Panc1 (cell line): ENCODE results near the gene PPARD.

Experiments
- POLR2AphosphoS5 ChIP-seq: IDR thresholded peaks from 2 replicates; pipeline ENCODE4 v1.6.1; 2012; ENCODE audit warnings: mild to moderate bottlenecking, low read depth, low read length, moderate library complexity
- SIN3A ChIP-seq: IDR thresholded peaks from 2 replicates; pipeline ENCODE4 v1.6.1; 2012; ENCODE audit warnings: low read depth, mild to moderate bottlenecking, low read length, moderate library complexity, borderline replicate concordance; ENCODE audit not compliant: insufficient read depth
- TF ChIP-seq, protein P1 (sequence below): fragments of 450-650 bp; IDR thresholded peaks from 2 replicates; pipeline ENCODE4 v1.5.1; 2017; ENCODE audit warnings: mild to moderate bottlenecking
- TF ChIP-seq, protein P2 (sequence below), 2 experiments: IDR thresholded peaks; 2 replicates each; pipeline ENCODE4 v1.6.1; 2011 to 2012; ENCODE audit warnings: low read depth in 2 of 2, control low read depth in 1 of 2, low read length in 1 of 2, mild to moderate bottlenecking in 1 of 2, moderate library complexity in 1 of 2; ENCODE audit not compliant: insufficient read depth in 1 of 2

DNA sequence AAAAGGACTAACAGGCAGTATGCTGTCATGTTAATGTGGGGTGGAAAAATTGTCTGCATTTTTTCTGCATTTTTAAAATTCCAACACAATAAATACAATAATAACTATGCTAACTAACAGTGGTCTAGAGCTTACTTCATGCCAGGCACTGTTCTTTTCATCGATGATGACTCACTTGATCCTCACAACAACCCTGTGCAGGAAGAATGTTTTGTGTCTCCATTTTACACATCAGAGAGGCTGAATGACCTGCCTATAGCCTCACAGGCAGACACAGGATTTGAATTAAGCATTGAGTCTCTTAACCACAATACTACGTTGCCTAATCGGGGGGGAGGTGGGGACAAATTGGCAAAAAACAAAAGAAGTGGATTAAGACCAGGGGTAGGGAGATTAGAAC is 82.9 kb downstream of the PPARD start:
- no peak for TF ChIP-seq POLR2AphosphoS5
- TF ChIP-seq, protein P1, sequence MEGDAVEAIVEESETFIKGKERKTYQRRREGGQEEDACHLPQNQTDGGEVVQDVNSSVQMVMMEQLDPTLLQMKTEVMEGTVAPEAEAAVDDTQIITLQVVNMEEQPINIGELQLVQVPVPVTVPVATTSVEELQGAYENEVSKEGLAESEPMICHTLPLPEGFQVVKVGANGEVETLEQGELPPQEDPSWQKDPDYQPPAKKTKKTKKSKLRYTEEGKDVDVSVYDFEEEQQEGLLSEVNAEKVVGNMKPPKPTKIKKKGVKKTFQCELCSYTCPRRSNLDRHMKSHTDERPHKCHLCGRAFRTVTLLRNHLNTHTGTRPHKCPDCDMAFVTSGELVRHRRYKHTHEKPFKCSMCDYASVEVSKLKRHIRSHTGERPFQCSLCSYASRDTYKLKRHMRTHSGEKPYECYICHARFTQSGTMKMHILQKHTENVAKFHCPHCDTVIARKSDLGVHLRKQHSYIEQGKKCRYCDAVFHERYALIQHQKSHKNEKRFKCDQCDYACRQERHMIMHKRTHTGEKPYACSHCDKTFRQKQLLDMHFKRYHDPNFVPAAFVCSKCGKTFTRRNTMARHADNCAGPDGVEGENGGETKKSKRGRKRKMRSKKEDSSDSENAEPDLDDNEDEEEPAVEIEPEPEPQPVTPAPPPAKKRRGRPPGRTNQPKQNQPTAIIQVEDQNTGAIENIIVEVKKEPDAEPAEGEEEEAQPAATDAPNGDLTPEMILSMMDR = no peak
- TF ChIP-seq, protein P2, sequence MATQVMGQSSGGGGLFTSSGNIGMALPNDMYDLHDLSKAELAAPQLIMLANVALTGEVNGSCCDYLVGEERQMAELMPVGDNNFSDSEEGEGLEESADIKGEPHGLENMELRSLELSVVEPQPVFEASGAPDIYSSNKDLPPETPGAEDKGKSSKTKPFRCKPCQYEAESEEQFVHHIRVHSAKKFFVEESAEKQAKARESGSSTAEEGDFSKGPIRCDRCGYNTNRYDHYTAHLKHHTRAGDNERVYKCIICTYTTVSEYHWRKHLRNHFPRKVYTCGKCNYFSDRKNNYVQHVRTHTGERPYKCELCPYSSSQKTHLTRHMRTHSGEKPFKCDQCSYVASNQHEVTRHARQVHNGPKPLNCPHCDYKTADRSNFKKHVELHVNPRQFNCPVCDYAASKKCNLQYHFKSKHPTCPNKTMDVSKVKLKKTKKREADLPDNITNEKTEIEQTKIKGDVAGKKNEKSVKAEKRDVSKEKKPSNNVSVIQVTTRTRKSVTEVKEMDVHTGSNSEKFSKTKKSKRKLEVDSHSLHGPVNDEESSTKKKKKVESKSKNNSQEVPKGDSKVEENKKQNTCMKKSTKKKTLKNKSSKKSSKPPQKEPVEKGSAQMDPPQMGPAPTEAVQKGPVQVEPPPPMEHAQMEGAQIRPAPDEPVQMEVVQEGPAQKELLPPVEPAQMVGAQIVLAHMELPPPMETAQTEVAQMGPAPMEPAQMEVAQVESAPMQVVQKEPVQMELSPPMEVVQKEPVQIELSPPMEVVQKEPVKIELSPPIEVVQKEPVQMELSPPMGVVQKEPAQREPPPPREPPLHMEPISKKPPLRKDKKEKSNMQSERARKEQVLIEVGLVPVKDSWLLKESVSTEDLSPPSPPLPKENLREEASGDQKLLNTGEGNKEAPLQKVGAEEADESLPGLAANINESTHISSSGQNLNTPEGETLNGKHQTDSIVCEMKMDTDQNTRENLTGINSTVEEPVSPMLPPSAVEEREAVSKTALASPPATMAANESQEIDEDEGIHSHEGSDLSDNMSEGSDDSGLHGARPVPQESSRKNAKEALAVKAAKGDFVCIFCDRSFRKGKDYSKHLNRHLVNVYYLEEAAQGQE (IDR thresholded peaks at IDR 0.05; ENCODE audit: insufficient read depth in 1 of 2, low read depth in 2 of 2, low read length in 1 of 2) = no peak
- no peak for TF ChIP-seq SIN3A
